ENCODE data around the gene WDR53.

DNA sequence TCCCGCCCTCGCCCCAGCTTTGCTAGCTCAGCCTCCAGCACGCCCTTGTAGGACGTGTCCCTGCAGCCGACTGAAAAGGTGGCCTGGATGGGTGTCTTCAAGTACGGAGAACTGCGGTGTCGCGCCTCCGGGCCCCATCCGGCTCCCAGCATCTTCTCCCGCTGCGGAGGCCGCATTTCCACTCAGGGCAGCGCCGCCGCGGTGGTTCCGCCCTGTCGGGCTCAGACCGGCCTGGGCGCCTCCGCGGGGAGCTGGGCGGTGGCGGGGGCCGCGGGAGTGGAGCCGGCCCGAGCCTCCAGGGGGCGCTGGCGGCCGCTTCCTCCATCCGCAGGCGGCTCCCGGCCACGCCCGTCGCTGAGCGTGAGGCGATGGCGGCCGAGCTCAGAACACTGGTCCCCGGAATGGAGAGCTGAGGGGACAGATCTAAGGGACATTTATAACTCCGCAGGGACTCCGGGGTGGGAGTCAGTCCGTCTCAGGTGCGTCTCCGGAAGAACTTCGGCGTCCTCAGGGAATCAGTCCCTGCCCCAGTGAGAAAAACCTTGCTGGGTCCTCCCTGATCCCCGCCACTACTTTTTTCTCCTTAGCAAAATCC lies 39.6 kb downstream of the WDR53 start:
- TF ChIP-seq, protein P1, sequence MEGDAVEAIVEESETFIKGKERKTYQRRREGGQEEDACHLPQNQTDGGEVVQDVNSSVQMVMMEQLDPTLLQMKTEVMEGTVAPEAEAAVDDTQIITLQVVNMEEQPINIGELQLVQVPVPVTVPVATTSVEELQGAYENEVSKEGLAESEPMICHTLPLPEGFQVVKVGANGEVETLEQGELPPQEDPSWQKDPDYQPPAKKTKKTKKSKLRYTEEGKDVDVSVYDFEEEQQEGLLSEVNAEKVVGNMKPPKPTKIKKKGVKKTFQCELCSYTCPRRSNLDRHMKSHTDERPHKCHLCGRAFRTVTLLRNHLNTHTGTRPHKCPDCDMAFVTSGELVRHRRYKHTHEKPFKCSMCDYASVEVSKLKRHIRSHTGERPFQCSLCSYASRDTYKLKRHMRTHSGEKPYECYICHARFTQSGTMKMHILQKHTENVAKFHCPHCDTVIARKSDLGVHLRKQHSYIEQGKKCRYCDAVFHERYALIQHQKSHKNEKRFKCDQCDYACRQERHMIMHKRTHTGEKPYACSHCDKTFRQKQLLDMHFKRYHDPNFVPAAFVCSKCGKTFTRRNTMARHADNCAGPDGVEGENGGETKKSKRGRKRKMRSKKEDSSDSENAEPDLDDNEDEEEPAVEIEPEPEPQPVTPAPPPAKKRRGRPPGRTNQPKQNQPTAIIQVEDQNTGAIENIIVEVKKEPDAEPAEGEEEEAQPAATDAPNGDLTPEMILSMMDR (IDR thresholded peaks at IDR 0.05), result peak in 5 of 6 experiments; percentile 26 to 62 (median 45)
- no peak for TF ChIP-seq POLR2A (IDR thresholded peaks at IDR 0.05)
